A172 (cell line): Measurements from ENCODE around the gene FOXK2. TPM values are rescaled to one million over a fixed set of nuclear protein-coding genes. Genes with fewer than 3 reads are reported as not detected.
"Not testable (repeated sequence)": the region's sequence is repeated elsewhere in the genome, so short reads cannot be mapped to it uniquely, and the experiment has no call there.

Source experiments
- DNase-seq: peaks from one replicate; pipeline ENCODE4 v3.0.0-alpha.2; 2015; ENCODE audit warnings: low spot score
- total RNA-seq: library from RNA; depleted of rRNA; stranded (reverse); fragments of >200 nt; shearing (Covaris generic); gene quantifications from 2 replicates; pipeline ENCODE4 v1.2.3, GENCODE V29; 2014

FOXK2 gene
- total RNA-seq, 1 experiment from 2014 or later, result 33.6 TPM

DNA sequence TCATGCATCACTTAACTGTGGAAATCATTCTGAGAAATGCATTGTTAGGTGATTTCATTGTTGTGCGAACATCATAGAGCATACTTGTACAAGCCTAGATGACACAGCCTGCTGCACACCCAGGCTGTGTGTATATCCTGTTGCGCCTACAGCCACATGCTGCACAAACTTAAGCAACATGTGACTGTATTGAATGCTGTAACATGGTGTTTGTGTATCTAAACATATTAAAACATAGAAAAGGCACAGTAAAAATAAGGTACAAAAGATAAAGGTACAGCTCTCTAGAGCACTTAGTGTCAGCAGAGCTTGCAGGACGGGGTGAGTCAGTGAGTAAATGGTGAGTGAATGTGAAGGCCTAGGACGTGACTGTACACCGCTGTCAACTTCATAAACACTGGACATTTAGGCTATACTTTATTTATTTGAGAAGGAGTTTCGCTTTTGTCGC, 11.9 kb downstream of the FOXK2 start:
- peak; percentile 75 for DNase-seq

DNA sequence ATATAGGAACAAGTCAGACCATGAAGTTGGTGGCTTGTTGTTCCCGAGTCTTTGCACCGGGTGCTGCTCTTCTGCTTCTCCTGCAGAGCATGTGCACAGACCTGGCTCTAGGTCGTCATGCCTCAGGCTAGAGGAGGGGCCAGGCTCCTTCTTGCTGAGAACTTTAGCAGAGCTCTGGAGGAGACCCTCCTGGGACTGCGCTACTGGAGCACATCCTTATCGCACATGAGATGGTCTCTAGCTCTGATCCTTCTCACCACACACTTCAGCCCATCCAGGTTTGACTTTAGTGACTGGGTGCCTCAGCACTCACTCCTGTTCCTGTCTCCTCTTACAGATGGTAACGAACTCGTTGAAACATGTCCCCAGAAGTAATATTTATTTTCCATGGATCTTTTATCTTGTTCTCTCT, 14.9 kb downstream of the FOXK2 start:
- no peak for DNase-seq

GRCh38 chr17:82536512-82537201, 17.1 kb downstream of the FOXK2 start:
- no peak for DNase-seq

- not testable (repeated sequence) for DNase-seq
These were observed 17.7 kb downstream of the FOXK2 start for GRCh38 chr17:82537228-82537627.

DNA sequence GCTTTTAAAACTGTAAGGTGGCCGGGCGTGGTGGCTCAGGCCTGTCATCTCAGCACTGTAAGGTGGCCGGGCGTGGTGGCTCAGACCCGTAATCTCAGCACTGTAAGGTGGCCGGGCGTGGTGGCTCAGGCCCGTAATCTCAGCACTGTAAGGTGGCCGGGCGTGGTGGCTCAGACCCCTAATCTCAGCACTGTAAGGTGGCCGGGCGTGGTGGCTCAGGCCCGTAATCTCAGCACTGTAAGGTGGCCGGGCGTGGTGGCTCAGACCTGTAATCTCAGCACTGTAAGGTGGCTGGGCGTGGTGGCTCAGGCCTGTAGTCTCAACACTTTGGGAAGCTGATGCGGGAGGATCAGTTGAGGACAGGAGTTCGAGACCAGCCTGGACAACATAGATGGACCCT, 19.5 kb downstream of the FOXK2 start:
- not testable (repeated sequence) for DNase-seq

- DNase-seq, result no peak
These were observed 22.9 kb downstream of the FOXK2 start for GRCh38 chr17:82542439-82542838.

DNA sequence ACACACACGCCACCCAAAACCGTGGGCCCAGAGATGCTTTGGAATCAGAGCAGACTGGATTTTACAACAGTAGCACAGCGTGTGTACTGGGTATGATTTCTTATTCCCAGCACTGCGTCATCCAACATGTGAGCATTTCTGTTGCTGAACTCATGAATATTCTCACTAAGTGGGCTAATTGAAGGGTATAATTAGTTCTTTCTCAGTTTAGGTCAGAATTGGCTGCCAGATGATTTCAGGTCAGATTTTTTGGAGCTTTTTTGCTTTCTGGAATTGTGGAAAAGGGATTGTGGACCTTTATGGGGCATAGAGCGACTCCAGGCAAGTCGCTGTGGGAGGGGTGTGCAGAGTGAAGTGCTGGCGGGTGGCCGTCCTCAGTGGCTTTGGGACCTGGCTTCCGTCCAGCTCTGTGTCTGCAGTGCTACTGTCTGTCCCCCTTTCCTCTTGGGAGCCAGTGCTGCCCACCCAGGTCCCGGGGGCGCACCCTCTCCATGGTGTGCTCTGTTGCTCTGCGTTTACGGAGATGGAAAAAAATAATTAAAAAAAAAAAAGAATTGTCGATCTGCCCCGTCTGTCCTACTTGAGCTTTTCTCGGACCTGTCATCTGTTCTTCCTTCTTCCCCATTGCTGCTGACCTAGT, 25.0 kb downstream of the FOXK2 start:
- DNase-seq, result no peak

DNA sequence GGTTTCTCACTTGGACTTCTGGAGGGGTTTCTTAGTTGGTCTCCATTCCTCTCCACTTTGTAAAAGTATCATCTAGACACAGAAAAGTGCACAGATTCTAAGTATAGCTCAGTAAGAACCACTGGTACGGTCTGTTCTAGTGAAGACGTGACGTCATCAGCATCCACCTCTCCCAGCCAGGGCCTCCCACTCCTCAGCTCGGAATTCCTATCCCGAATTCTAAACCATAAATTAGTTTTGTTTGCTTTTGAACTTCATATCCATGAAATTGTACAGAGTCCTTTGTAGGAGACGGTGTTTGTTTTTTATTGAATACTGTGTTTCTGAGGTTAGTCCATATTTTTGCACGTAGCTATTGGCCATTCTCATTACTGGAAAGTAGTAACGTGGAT, 25.5 kb downstream of the FOXK2 start:
- no peak for DNase-seq

- no peak for DNase-seq
These were observed 28.4 kb downstream of the FOXK2 start for GRCh38 chr17:82547981-82548380.

DNA sequence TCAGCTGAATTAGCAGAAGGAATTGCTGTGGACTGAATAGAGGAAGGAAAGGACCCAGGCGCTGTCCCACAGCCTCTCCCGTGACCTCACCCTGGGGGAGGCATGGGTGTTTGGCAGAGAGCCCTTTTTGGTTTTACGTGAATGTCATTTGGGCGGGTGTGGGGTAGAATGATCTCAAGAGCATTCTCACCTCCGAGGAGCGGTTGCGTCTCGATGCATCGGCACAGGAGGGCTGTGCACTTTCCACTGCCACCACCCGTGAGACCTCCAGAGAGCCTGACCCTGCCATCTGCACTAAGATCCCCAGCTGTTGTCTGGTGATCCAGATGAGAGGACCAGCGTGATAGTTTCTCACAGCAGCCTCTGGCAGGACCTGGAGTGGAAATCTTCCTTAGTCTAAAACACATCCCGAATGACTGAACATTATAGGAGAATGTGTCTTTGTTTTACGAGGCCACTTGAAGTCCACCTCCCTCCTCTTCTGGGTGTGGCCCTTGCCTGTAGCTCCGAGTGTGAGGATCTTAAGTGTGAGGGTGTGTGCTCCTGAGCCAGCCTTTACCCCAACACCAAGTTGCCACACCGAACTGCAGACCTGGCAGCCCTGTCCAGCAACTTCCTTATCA, 29.3 kb downstream of the FOXK2 start:
- no peak for DNase-seq

DNA sequence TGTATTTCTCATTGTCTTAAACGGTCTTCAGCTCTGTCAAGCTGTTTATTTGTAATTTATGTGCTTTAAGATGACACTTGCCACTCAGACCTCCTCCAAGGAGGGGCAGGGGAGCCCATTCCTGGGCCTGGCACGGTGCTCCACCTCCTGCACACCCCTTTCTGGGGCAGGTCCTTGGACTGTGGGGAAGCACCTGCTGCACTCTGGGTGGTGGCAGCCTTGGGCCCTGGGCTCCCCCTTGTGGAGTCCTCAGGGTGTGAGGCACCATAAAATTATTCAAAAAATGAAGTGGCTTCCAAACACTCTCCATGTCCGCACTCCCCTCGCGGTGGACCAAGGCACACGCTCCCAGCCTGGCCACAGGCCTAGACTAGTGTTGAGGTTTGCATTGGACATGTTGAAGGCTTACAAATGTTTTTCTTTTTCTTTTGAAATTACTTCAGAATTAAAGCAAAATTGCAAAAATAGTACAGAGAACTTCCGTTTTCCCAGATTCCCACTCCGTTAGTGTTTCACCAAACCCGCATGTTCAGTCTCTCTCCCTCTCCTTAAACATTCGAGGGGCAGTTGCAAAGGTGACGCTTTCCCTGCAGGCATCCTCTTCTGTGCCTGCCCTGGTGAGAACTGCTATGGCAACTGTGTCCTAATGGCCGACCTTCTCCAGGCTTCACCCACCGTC, 32.4 kb downstream of the FOXK2 start:
- DNase-seq, result peak; percentile 77

GRCh38 chr17:82552580-82552979, 33.0 kb downstream of the FOXK2 start:
- DNase-seq, result no peak

DNA sequence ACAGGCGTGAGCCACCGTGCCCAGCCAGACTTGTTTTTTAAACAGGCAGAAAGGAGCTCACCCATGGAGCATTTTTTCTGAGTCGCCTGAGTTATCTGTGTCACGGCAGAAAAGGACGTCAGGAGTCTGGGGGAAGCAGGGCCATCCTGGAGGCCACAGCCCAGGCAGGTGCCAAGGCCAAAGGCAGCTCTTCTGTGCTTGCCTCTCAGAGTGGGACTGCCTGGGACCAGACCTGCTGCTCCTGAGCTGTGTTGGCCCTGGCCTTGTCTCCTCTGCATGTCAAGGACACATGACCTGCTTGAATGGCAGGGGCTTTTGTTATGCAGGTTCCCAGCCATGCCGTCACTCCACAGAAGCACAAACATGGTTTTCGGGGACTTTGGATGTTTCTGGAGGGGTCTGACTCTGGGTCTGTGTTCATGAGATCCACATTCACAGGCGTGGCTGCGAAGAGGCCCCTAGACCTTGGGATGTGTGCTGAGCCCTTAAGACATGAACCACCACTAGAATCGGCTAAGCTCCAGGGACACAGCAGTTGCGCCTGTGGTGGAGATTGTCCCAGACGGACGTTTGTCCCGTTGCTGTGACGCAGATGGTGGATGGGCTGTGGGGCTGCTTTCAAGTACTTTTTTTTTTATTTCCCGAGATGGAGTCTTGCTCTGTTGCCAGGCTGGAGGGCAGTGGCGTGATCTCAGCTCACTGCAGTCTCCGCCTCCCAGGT, 33.8 kb downstream of the FOXK2 start:
- no peak for DNase-seq

GRCh38 chr17:82557510-82557909, 38.0 kb downstream of the FOXK2 start:
- DNase-seq, result not testable (repeated sequence)

- DNase-seq, result no peak
These were observed 40.2 kb downstream of the FOXK2 start for GRCh38 chr17:82559566-82560251.

DNA sequence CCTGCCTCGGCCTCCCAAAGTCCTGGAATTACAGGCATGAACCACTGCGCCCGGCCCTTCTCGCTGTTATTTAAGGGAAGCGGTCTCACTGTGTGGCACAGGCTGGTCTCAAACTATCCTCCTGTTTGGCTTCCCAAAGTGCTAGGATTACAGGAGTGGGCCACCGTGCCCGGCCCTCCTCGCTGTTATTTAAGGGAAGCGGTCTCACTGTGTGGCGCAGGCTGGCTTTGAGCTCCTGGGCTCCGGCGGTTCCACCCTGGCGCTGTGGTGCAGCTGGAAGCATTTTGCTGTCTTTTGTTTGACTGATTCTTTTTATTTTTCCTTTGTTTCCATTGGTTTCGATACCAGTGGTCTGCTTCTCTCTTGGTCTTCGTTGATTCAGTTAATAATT, 40.7 kb downstream of the FOXK2 start:
- no peak for DNase-seq

- no peak for DNase-seq
These were observed 41.4 kb downstream of the FOXK2 start for GRCh38 chr17:82560802-82561428.

GRCh38 chr17:82561429-82562035, 42.0 kb downstream of the FOXK2 start:
- no peak for DNase-seq

DNA sequence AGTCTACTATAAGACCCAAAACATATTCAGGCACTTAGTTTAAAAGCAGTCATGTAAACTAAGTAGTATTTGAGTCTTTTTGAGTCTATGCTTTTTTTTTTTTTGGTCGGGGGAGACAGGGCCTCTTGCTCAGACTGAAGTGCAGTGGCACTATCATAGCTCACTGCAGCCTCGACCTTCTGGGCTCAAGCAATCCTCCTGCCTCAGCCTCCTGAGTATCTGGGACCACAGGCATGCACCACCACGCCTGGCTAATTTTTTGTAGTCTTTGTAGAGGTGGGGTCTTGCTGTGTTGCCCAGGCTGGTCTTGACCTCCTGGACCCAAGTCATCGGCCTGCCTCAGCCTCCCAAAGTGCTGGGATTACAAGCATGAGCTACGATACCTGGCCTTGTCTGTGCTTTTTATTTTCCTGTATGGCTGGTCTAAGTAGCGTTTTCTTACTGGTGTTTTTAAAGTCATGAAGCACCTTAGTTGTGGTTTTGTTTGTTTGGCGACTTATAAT, 43.2 kb downstream of the FOXK2 start:
- DNase-seq, result not testable (repeated sequence)

DNA sequence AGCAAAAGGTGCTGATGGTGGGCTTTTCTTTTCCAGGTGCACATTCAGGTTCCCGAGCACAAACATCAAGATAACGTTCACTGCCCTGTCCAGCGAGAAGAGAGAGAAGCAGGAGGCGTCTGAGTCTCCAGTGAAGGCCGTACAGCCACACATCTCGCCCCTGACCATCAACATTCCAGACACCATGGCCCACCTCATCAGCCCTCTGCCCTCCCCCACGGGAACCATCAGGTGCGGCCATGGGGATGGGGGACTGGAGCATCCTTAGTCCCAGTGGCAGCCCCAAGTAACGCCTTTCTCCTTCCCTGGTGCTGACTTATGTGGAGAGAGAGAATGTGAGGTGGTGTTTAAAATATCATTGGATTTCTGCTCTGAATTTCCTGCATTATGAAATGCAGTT, 43.8 kb downstream of the FOXK2 start:
- no peak for DNase-seq
